Suppressor macrophage treated with lipopolysaccharide for 4 hours (primary cell): ENCODE measurements around the gene PHKB.
"Not testable (repeated sequence)": the region's sequence is repeated elsewhere in the genome, so short reads cannot be mapped to it uniquely, and the experiment has no call there.

Experiments
- DNase-seq: peaks from one replicate; pipeline ENCODE4 v3.0.0-alpha.2; 2020

Gene PHKB

GRCh38 chr16:47627721-47628120, 166.6 kb downstream of the PHKB start:
- no peak for DNase-seq

GRCh38 chr16:47631131-47631530, 170.0 kb downstream of the PHKB start:
- no peak for DNase-seq

GRCh38 chr16:47634126-47634525, 173.0 kb downstream of the PHKB start:
- no peak for DNase-seq

GRCh38 chr16:47634727-47635126, 173.6 kb downstream of the PHKB start:
- DNase-seq, result no peak

- DNase-seq, result no peak
Measured at GRCh38 chr16:47636501-47637099, 175.5 kb downstream of the PHKB start.

- no peak for DNase-seq
Measured at GRCh38 chr16:47638175-47638574, 177.0 kb downstream of the PHKB start.

GRCh38 chr16:47640661-47641060, 179.5 kb downstream of the PHKB start:
- DNase-seq, result no peak

GRCh38 chr16:47643323-47644000, 182.3 kb downstream of the PHKB start:
- peak; percentile 32 for DNase-seq

GRCh38 chr16:47644166-47644565, 183.0 kb downstream of the PHKB start:
- peak; percentile 6 for DNase-seq

GRCh38 chr16:47644661-47645060, 183.5 kb downstream of the PHKB start:
- peak; percentile 8 for DNase-seq

- DNase-seq, result no peak
Measured at GRCh38 chr16:47646914-47647313, 185.8 kb downstream of the PHKB start.

- no peak for DNase-seq
Measured at GRCh38 chr16:47657032-47657431, 195.9 kb downstream of the PHKB start.

GRCh38 chr16:47657977-47658376, 196.8 kb downstream of the PHKB start:
- DNase-seq, result no peak

GRCh38 chr16:47660540-47660939, 199.4 kb downstream of the PHKB start:
- DNase-seq, result no peak

GRCh38 chr16:47664653-47665325, 203.7 kb downstream of the PHKB start:
- DNase-seq, result no peak

- no peak for DNase-seq
Measured at GRCh38 chr16:47666434-47666833, 205.3 kb downstream of the PHKB start.

GRCh38 chr16:47667956-47668355, 206.8 kb downstream of the PHKB start:
- no peak for DNase-seq

- no peak for DNase-seq
Measured at GRCh38 chr16:47672475-47672874, 211.3 kb downstream of the PHKB start.

GRCh38 chr16:47676635-47677177, 215.6 kb downstream of the PHKB start:
- no peak for DNase-seq

- not testable (repeated sequence) for DNase-seq
Measured at GRCh38 chr16:47681571-47681970, 220.4 kb downstream of the PHKB start.

- DNase-seq, result no peak
Measured at GRCh38 chr16:47687694-47688093, 226.6 kb downstream of the PHKB start.

GRCh38 chr16:47693226-47693625, 232.1 kb downstream of the PHKB start:
- DNase-seq, result no peak

GRCh38 chr16:47694543-47694942, 233.4 kb downstream of the PHKB start:
- DNase-seq, result no peak

- DNase-seq, result no peak
Measured at GRCh38 chr16:47695756-47696155, 234.6 kb downstream of the PHKB start.
